Hematopoietic multipotent progenitor cell (in vitro differentiated cells): ENCODE data around the gene FAM83D. TPM values are rescaled to one million over a fixed set of nuclear protein-coding genes. Genes with fewer than 3 reads are reported as not detected.

Experiments
- DNase-seq, 3 donors: peaks; one replicate each; pipeline ENCODE4 v3.0.0-alpha.2; 2011 to 2015; ENCODE audit warnings: low read depth in 2 of 3, low spot score in 2 of 3
- total RNA-seq: library from RNA; depleted of rRNA; stranded (reverse); fragments of >200 nt; gene quantifications from one replicate; pipeline ENCODE4 v1.2.3, GENCODE V29; 2012

FAM83D gene
- total RNA-seq, 1 donor, result 9.4 TPM

GRCh38 chr20:38894091-38894847, 31.9 kb upstream of the FAM83D start:
- no peak for DNase-seq

- DNase-seq, result no peak
Measured at GRCh38 chr20:38895098-38895949, 30.9 kb upstream of the FAM83D start.

GRCh38 chr20:38896009-38896594, 30.1 kb upstream of the FAM83D start:
- no peak for DNase-seq

- DNase-seq, result no peak
Measured at GRCh38 chr20:38897267-38897666, 28.9 kb upstream of the FAM83D start.

- no peak for DNase-seq
Measured at GRCh38 chr20:38900606-38901005, 25.6 kb upstream of the FAM83D start.

- DNase-seq, result no peak
Measured at GRCh38 chr20:38902601-38903000, 23.6 kb upstream of the FAM83D start.

GRCh38 chr20:38903335-38903734, 22.9 kb upstream of the FAM83D start:
- no peak for DNase-seq

GRCh38 chr20:38905375-38905774, 20.8 kb upstream of the FAM83D start:
- DNase-seq, result no peak

GRCh38 chr20:38907918-38908677, 18.1 kb upstream of the FAM83D start:
- DNase-seq, result no peak

GRCh38 chr20:38915355-38915754, 10.9 kb upstream of the FAM83D start:
- DNase-seq, result no peak

- DNase-seq, result no peak
Measured at GRCh38 chr20:38917657-38918056, 8.6 kb upstream of the FAM83D start.

GRCh38 chr20:38918172-38918571, 8.0 kb upstream of the FAM83D start:
- no peak for DNase-seq

- DNase-seq, result no peak
Measured at GRCh38 chr20:38919683-38920082, 6.5 kb upstream of the FAM83D start.

GRCh38 chr20:38920411-38920810, 5.8 kb upstream of the FAM83D start:
- no peak for DNase-seq

- DNase-seq, result no peak
Measured at GRCh38 chr20:38920851-38921250, 5.4 kb upstream of the FAM83D start.

- DNase-seq, result no peak
Measured at GRCh38 chr20:38924718-38925117, 1.5 kb upstream of the FAM83D start.

- DNase-seq, result no peak
Measured at GRCh38 chr20:38926934-38927616, 858 bp downstream of the FAM83D start.

GRCh38 chr20:38927902-38928578, 1.8 kb downstream of the FAM83D start:
- DNase-seq, result no peak

GRCh38 chr20:38930242-38930569, 4.0 kb downstream of the FAM83D start:
- no peak for DNase-seq

- no peak for DNase-seq
Measured at GRCh38 chr20:38931984-38932383, 5.8 kb downstream of the FAM83D start.
